GM19099 (cell line): Measurements from ENCODE around the gene PLA1A.
A peak's percentile ranks its signal among the peaks of the same experiment; 100 is the strongest.

ENCODE experiments used
- POLR2A ChIP-seq: IDR thresholded peaks from 3 replicates; pipeline ENCODE4 v1.6.1; 2011; ENCODE audit warnings: low read depth; ENCODE audit not compliant: insufficient read length; ENCODE audit errors: extremely low read depth

Gene PLA1A

GRCh38 chr3:119595639-119596334, 1.9 kb upstream of the PLA1A start:
- TF ChIP-seq POLR2A = no peak

DNA sequence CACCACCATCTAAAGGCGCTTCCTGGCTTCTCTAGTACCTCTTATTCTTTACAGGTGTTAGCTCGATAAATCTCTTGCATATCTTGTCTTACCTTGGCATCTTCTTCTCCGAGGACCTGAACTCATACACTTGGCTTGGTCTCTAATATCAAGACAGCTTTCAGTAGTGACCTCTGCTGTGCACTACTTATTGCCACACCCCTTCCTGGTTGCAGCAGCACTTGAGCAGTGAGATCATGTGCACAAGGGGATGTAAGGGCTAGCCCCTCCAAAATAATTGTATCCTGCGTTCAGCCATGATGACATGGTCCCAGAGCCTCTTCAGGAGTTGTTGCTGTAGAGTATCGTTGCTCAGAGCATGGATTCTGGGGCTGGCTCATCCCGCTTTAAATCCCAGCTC, 1.3 kb upstream of the PLA1A start:
- no peak for TF ChIP-seq POLR2A

- TF ChIP-seq POLR2A = peak; percentile 52
Measured at GRCh38 chr3:119598410-119599098, 869 bp downstream of the PLA1A start.

GRCh38 chr3:119599558-119600174, 2.0 kb downstream of the PLA1A start:
- no peak for TF ChIP-seq POLR2A

GRCh38 chr3:119600732-119601131, 3.0 kb downstream of the PLA1A start:
- TF ChIP-seq POLR2A = peak; percentile 58

DNA sequence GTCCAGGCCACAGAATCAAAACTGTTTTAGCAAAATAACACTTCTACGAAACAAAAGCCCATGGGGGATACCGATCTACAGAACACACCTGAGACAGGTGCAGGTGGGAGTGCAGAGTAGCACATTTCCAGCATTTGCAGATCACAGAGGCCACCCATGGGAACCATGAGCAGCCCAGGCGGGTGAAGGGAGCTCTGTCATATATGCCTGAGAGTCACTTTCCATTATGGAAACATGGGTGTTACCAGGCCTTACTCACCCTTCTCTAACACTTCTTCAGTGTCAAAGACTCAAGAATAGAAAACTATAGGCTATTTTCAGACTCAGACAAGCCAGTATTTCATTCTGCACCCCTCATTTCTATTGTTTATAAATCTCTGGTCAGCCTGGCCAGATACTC, 3.5 kb downstream of the PLA1A start:
- no peak for TF ChIP-seq POLR2A

GRCh38 chr3:119602676-119603075, 5.0 kb downstream of the PLA1A start:
- no peak for TF ChIP-seq POLR2A

DNA sequence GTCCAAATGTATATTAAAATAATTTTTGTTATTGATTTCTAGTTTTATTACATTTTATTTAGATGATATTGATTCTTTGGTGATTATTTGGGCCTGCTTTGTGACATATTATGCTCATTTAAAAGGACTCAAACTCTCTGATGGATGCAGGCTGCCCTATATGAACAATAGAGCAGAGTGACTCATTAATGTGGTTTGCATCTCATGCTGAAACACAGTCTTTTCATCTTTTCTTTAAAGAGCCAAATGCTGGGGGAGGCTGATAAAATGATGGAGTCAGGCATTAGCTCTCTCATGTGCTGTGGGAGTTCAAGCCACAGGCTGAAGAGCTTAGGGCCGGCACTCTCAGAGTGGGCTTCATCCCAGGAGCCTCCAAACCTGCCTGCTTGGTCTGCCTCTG, 7.2 kb downstream of the PLA1A start:
- no peak for TF ChIP-seq POLR2A

- no peak for TF ChIP-seq POLR2A
Measured at GRCh38 chr3:119608405-119609000, 10.8 kb downstream of the PLA1A start.

GRCh38 chr3:119609301-119609700, 11.6 kb downstream of the PLA1A start:
- no peak for TF ChIP-seq POLR2A

GRCh38 chr3:119611664-119612063, 14.0 kb downstream of the PLA1A start:
- TF ChIP-seq POLR2A = no peak

DNA sequence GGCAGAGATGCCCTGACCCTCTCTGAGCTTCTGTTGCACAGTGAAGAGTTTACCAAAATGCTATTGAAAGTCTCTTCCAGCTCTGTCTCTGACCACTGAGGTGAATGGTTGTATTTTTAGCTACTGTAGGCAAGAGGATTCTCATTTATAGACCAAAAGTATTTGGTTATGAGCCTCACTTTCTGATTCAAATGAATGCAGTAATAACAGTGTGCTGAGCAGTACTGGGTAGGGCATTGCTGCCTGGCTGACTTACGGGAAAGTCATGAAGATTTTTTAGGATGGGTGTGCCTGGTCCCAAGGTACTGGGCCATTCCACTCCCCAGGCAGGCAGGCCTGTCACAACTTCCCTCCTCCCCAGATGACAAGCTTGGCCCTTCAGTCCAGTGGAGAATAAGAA, 15.5 kb downstream of the PLA1A start:
- TF ChIP-seq POLR2A = no peak

- TF ChIP-seq POLR2A = no peak
Measured at GRCh38 chr3:119613872-119614271, 16.2 kb downstream of the PLA1A start.

DNA sequence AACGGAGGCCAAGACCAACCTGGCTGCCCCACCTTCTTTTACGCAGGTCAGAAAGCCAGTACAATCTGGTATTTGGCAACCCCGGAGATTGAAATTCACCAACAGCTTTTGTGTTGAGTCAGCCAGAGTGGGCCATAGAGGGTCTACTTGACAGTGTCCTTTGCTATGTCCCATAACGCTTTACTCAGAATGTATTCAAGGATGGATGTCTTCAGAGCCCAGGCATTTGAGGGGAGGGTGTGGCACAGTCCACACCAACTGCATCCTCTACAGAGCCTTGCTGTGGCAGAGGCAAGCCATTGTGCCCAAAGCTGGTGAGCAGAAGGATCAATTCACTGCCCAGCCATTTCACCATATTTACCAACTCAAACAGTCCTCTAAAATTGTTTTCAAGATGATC, 18.4 kb downstream of the PLA1A start:
- no peak for TF ChIP-seq POLR2A

- TF ChIP-seq POLR2A = no peak
Measured at GRCh38 chr3:119619094-119619493, 21.4 kb downstream of the PLA1A start.

DNA sequence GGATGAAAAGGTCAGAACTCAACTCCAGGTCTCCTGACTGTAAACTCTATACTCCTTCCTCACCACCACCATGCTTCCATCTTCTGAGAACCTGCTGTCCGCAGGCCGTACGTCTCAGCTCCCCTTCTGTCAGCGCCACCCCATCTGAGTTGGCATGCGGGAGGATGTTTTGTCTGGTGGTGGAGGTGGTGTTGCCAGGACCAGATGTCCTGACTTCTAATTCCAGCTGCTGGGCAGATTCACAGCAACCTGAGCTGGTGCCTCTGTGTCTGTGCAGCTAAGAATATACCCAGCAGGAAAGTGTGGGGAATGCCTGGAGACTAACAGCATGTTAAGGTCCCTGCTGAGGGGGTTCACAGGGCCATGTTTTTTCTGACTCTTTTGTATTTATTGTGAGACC, 23.2 kb downstream of the PLA1A start:
- no peak for TF ChIP-seq POLR2A
